Smooth muscle cell (in vitro differentiated cells): Measurements from ENCODE around the gene CDC42EP4. TPM values are rescaled to one million over a fixed set of nuclear protein-coding genes. Genes with fewer than 3 reads are reported as not detected.
"Not testable (repeated sequence)": the region's sequence is repeated elsewhere in the genome, so short reads cannot be mapped to it uniquely, and the experiment has no call there.

Source experiments
- DNase-seq: peaks from one replicate; lab custom pipeline; 2025; ENCODE audit not compliant: unreplicated experiment; lab: John Stamatoyannopoulos, UW
- H2AFZ ChIP-seq: fragments of 200-600 bp; sonication (generic); 2 replicates; pipeline ENCODE4 v1.6.0; 2016; ENCODE audit warnings: antibody characterized with exemption, low read depth, mild to moderate bottlenecking
- H3F3A ChIP-seq: fragments of 200-600 bp; sonication (generic); 2 replicates; pipeline ENCODE4 v1.6.0; 2017; ENCODE audit warnings: antibody characterized with exemption, low read depth
- H3K27ac ChIP-seq: fragments of 200-600 bp; sonication (generic); 2 replicates; pipeline ENCODE4 v1.5.1; 2016; ENCODE audit warnings: low read depth, mild to moderate bottlenecking
- H3K27me3 ChIP-seq: fragments of 200-600 bp; sonication (generic); 2 replicates; pipeline ENCODE4 v1.6.1; 2016; ENCODE audit warnings: low read depth, mild to moderate bottlenecking
- H3K36me3 ChIP-seq: fragments of 200-600 bp; sonication (generic); 2 replicates; pipeline ENCODE4 v1.5.1; 2016; ENCODE audit warnings: low read depth
- H3K4me1 ChIP-seq: fragments of 200-600 bp; sonication (generic); 2 replicates; pipeline ENCODE4 v1.5.1; 2016; ENCODE audit warnings: low read depth
- H3K4me2 ChIP-seq: fragments of 200-600 bp; sonication (generic); 2 replicates; pipeline ENCODE4 v1.6.0; 2016; ENCODE audit warnings: mild to moderate bottlenecking
- H3K4me3 ChIP-seq: fragments of 200-600 bp; sonication (generic); 2 replicates; pipeline ENCODE4 v1.5.1; 2016; ENCODE audit warnings: mild to moderate bottlenecking
- H3K79me2 ChIP-seq: fragments of 200-600 bp; sonication (generic); 2 replicates; pipeline ENCODE4 v1.6.0; 2016; ENCODE audit warnings: low read depth, mild to moderate bottlenecking
- H3K9ac ChIP-seq: fragments of 200-600 bp; sonication (generic); 2 replicates; pipeline ENCODE4 v1.6.0; 2016; ENCODE audit warnings: low read depth
- H3K9me3 ChIP-seq: fragments of 200-600 bp; sonication (generic); replicated peaks from 2 replicates; pipeline ENCODE4 v1.5.1; 2016; ENCODE audit warnings: low read depth
- H4K20me1 ChIP-seq: fragments of 200-600 bp; sonication (generic); 2 replicates; pipeline ENCODE4 v1.6.0; 2016; ENCODE audit warnings: low read depth
- CTCF ChIP-seq: fragments of 200-600 bp; sonication (generic); IDR thresholded peaks from 2 replicates; pipeline ENCODE4 v1.5.1; 2017; ENCODE audit warnings: borderline replicate concordance, mild to moderate bottlenecking, antibody characterized with exemption; ENCODE audit not compliant: insufficient read depth, poor library complexity, severe bottlenecking
- WGBS: methylation state at CpG from one replicate; pipeline ENCODE4 v1.1.7; 2016; ENCODE audit warnings: low lambda C conversion rate; 5-methylcytosine and 5-hydroxymethylcytosine counted together
- polyA plus RNA-seq: library from polyadenylated mRNA; unstranded; fragments of >200 nt; fragmentation: Nextera tagmentation; extraction: Ambion mirVana; gene quantifications from 2 replicates; pipeline ENCODE4 v1.2.1, GENCODE V29; 2016
- total RNA-seq: library from RNA; depleted of rRNA; stranded (reverse); fragments of >200 nt; gene quantifications from 2 replicates; pipeline ENCODE4 v1.2.3, GENCODE V29; 2014

CDC42EP4 gene
- total and polyA plus RNA-seq, 2 experiments from 2014 or later: 15.1 to 21.4 TPM

- no peaks in the 10 kb centered on the region for H3F3A ChIP-seq
- no peak overlapping the region for H2AFZ ChIP-seq
- H3K9ac ChIP-seq: no peak overlapping the region
- H3K27me3 ChIP-seq: no peaks in the 10 kb centered on the region
- no peaks in the 10 kb centered on the region for H3K36me3 ChIP-seq
- no peak for TF ChIP-seq CTCF
- H3K27ac ChIP-seq: no peak overlapping the region
- H4K20me1 ChIP-seq: no peaks in the 10 kb centered on the region
- no peak for DNase-seq
- no peak overlapping the region for H3K4me2 ChIP-seq
- no peaks in the 10 kb centered on the region for H3K9me3 ChIP-seq
- 95% methylated on average over 11 of the region's 11 CpGs for WGBS
- peaks cover 15% of the 10 kb centered on the region for H3K4me1 ChIP-seq
- H3K79me2 ChIP-seq: no peaks in the 10 kb centered on the region
- H3K4me3 ChIP-seq: no peak overlapping the region
These were observed 45.0 kb downstream of the CDC42EP4 start for GRCh38 chr17:73266796-73267195.

- H3K4me1 ChIP-seq: peaks cover 18% of the 10 kb centered on the region
- H3F3A ChIP-seq: no peaks in the 10 kb centered on the region
- no peak overlapping the region for H3K27ac ChIP-seq
- H4K20me1 ChIP-seq: no peaks in the 10 kb centered on the region
- DNase-seq: no peak
- no peaks in the 10 kb centered on the region for H3K36me3 ChIP-seq
- H2AFZ ChIP-seq: no peak overlapping the region
- H3K9me3 ChIP-seq: no peaks in the 10 kb centered on the region
- H3K79me2 ChIP-seq: no peaks in the 10 kb centered on the region
- no peak overlapping the region for H3K4me2 ChIP-seq
- TF ChIP-seq CTCF: no peak
- H3K9ac ChIP-seq: no peak overlapping the region
- H3K4me3 ChIP-seq: no peak overlapping the region
- WGBS: 95% methylated on average over 24 of the region's 24 CpGs
- no peaks in the 10 kb centered on the region for H3K27me3 ChIP-seq
These were observed 45.9 kb downstream of the CDC42EP4 start for GRCh38 chr17:73265646-73266640.

GRCh38 chr17:73264448-73264847 is 47.4 kb downstream of the CDC42EP4 start:
- H2AFZ ChIP-seq, H3K9ac ChIP-seq, H3K27ac ChIP-seq, H3K4me2 ChIP-seq, H4K20me1 ChIP-seq, H3K4me3 ChIP-seq, DNase-seq, H3K27me3 ChIP-seq, H3K9me3 ChIP-seq, H3K36me3 ChIP-seq, H3K79me2 ChIP-seq, H3F3A ChIP-seq: not testable (repeated sequence)
- H3K4me1 ChIP-seq: peaks cover 18% of the 10 kb centered on the region
- 78% methylated on average over 2 of the region's 2 CpGs for WGBS

- Histone ChIP-seq H3K79me2 (no peaks in the 10 kb centered on the region), H3K27me3 (no peaks in the 10 kb centered on the region), H3K9me3 (no peaks in the 10 kb centered on the region), H4K20me1 (no peaks in the 10 kb centered on the region), H2AFZ (no peak overlapping the region), H3F3A (no peaks in the 10 kb centered on the region), H3K4me3 (no peak overlapping the region), H3K36me3 (no peaks in the 10 kb centered on the region), H3K9ac (no peak overlapping the region), H3K27ac (no peak overlapping the region), H3K4me1 (peaks cover 18% of the 10 kb centered on the region), H3K4me2 (no peak overlapping the region)
- no peak for TF ChIP-seq CTCF
- WGBS: 65% methylated on average over 12 of the region's 12 CpGs
- no peak for DNase-seq
These were observed 48.8 kb downstream of the CDC42EP4 start for GRCh38 chr17:73262676-73263642.
